Pancreas (tissue), 10 donors: Measurements from ENCODE around the gene CACNA1F. TPM values are rescaled to one million over a fixed set of nuclear protein-coding genes. Genes with fewer than 3 reads are reported as not detected.

ENCODE experiments used
- ATAC-seq, 4 donors: fragments of 200-7000 bp; cut with Tn5 transposase; one replicate each; pipeline versions ENCODE4 v1.8.0 to v1.9.1; 2020; ENCODE audit warnings: mild to moderate bottlenecking in 4 of 4, moderate library complexity in 4 of 4
- DNase-seq, 6 donors: peaks; one replicate each; pipeline ENCODE4 v3.0.0-alpha.2; 2020
- FAIRE-seq: peaks from 2 replicates; lab custom pipeline; 2012; peaks lifted over from hg19 to GRCh38; lab: Jason Lieb, UNC
- H3K27ac ChIP-seq, 4 donors: fragments of 200-600 bp; sonication (generic); 1 replicate in 3 of 4; 2 replicates in 1 of 4; pipeline versions ENCODE4 v1.5.0 to v1.8.0; 2020
- H3K27me3 ChIP-seq, 4 donors: fragments of 200-600 bp; one replicate each; pipeline ENCODE4 v1.8.0; 2021
- H3K36me3 ChIP-seq, 3 donors: fragments of 200-600 bp; sonication (generic) in 1 of 3; one replicate each; pipeline versions ENCODE4 v1.5.0 to v1.8.0; 2020 to 2021
- H3K4me1 ChIP-seq, 3 donors: fragments of 200-600 bp; one replicate each; pipeline ENCODE4 v1.8.0; 2021
- H3K4me3 ChIP-seq, 4 donors: fragments of 200-600 bp; sonication (generic) in 2 of 4; one replicate each; pipeline versions ENCODE4 v1.5.0 to v1.8.0; 2020 to 2021
- H3K9me3 ChIP-seq, 4 donors: fragments of 200-600 bp; one replicate each; pipeline ENCODE4 v1.8.0; 2021
- CTCF ChIP-seq, 4 donors: fragments of 200-600 bp; sonication (generic) in 3 of 4; IDR thresholded peaks; one replicate each; pipeline versions ENCODE4 v1.5.0 to v1.8.0; 2021; ENCODE audit warnings: antibody characterized with exemption in 4 of 4
- WGBS, 2 donors: extraction: QIAGEN DNeasy Blood & Tissue Kit; methylation state at CpG; one replicate each; pipeline ENCODE4 v1.1.7; 2013; 5-methylcytosine and 5-hydroxymethylcytosine counted together
- intact Hi-C, 3 donors: fragments of 100-400 bp; cut with DNase I; formaldehyde crosslinking; loops; one replicate each; pipeline versions ENCODE4 v1.11.1 to v1.14.2; 2022
- polyA plus RNA-seq, 2 donors: library from polyadenylated mRNA; stranded (reverse); fragments of 200-250 nt; gene quantifications; one replicate each; pipeline ENCODE4 v1.2.3, GENCODE V29; 2013
- total RNA-seq, 6 donors: library from RNA; stranded (reverse); fragmentation: NEBNext Ultra II Directional in 4 of 6; extraction: Animal tissue kit (Norgen Biotek cat#: 25700) in 4 of 6; gene quantifications; one replicate each; pipeline versions ENCODE4 v1.2.1 to v1.2.4, GENCODE V29; 2021 to 2023
- donor health status: healthy with polysubstance abuse.
- donor health status: DM: no; HTN: no; CAD: no; lungs with moderate emphysema.
- donor health status: DM: no; HTN: no; CAD: no.
- donor health status: control.
- donor health status: control.
- donor health status: Bipolar disorder and iron deficiency.
- donor health status: DM: yes; HTN: yes; CAD: no.
- donor health status: DM: no; HTN: no; CAD: no.
- donor health status: DM: no; HTN: no; CAD: no.
- donor health status: DM: yes; HTN: yes; CAD: no.

Gene CACNA1F
- total and polyA plus RNA-seq, 8 donors, result 0.03 to 0.87 (median 0.19) TPM

- H3K4me1 ChIP-seq, result no peaks in the 10 kb centered on the region
- no peaks in the 10 kb centered on the region for H3K27me3 ChIP-seq
- ATAC-seq, result no peak
- intact Hi-C loops, result no loop called here
- H3K36me3 ChIP-seq, result no peaks in the 10 kb centered on the region
- H3K4me3 ChIP-seq, result no peak overlapping the region
- TF ChIP-seq CTCF (IDR thresholded peaks at IDR 0.05), result no peak
- no peaks in the 10 kb centered on the region for H3K9me3 ChIP-seq
- DNase-seq, result no peak
- FAIRE-seq, result no peak
- WGBS, 2 donors, result 81 to 91% methylated on average over 2 of the region's 2 CpGs
- H3K27ac ChIP-seq, result no peak overlapping the region
These were observed 11.1 kb upstream of the CACNA1F start for GRCh38 chrX:49244207-49244606.

- 84 to 93% methylated on average over 12 of the region's 12 CpGs for WGBS, 2 donors
- FAIRE-seq (no peak), ATAC-seq (no peak), DNase-seq (peak in 1 of 6 donors; percentile 66)
- H3K9me3 ChIP-seq, result no peaks in the 10 kb centered on the region
- no peak overlapping the region for H3K27ac ChIP-seq
- peaks cover 0 to 4% (median 0%) of the 10 kb centered on the region in 4 donors for H3K27me3 ChIP-seq
- no peak for TF ChIP-seq CTCF (IDR thresholded peaks at IDR 0.05)
- intact Hi-C loops, result no loop called here
- H3K36me3 ChIP-seq, result no peaks in the 10 kb centered on the region
- H3K4me1 ChIP-seq, result no peaks in the 10 kb centered on the region
- H3K4me3 ChIP-seq, result no peak overlapping the region
These were observed 10.0 kb upstream of the CACNA1F start for GRCh38 chrX:49243166-49243565.

DNA sequence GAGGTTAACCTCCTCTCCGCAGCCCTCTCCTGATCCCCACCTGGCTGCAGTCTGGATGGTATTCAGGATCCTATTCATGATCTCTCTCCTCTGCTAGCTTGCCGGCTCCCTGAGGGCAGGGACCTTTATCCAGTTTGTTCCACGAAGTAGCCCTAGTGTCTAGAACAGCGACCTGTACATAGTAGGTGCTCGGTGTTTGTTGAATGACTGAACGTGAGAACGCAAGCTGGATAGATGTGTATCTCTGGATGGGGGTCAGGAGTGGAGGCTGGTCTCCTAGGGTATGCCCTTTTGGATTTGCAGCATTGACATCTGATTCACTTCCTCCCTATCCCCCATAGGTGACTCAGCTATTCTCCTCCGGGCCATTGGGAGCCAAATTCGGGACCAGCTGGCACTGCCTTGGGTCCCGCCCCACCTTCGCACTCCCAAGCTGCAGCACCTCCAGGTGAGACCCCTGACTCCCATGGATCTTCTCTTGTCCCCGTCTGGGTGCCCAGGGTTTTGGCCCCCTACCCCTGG, 9.5 kb upstream of the CACNA1F start:
- H3K27me3 ChIP-seq, result peaks cover 0 to 4% (median 0%) of the 10 kb centered on the region in 4 donors
- no peaks in the 10 kb centered on the region for H3K4me1 ChIP-seq
- H3K27ac ChIP-seq, result no peak overlapping the region
- no peak for TF ChIP-seq CTCF (IDR thresholded peaks at IDR 0.05)
- no peaks in the 10 kb centered on the region for H3K36me3 ChIP-seq
- peak in 1 of 6 donors; percentile 37 for DNase-seq
- no peak for FAIRE-seq
- ATAC-seq, result no peak
- intact Hi-C loops, result no loop called here
- 78 to 92% methylated on average over 12 of the region's 12 CpGs for WGBS, 2 donors
- H3K4me3 ChIP-seq, result no peak overlapping the region
- H3K9me3 ChIP-seq, result no peaks in the 10 kb centered on the region

GRCh38 chrX:49238735-49239134, 5.6 kb upstream of the CACNA1F start:
- H3K36me3 ChIP-seq, result no peaks in the 10 kb centered on the region
- no peak for ATAC-seq
- intact Hi-C loops, result no loop called here
- no peaks in the 10 kb centered on the region for H3K4me1 ChIP-seq
- TF ChIP-seq CTCF (IDR thresholded peaks at IDR 0.05), result no peak
- WGBS, 2 donors, result 71 to 79% methylated on average over 7 of the region's 7 CpGs
- H3K27ac ChIP-seq, result no peak overlapping the region
- H3K4me3 ChIP-seq, result no peak overlapping the region
- FAIRE-seq, result no peak
- peaks cover 0 to 4% (median 0%) of the 10 kb centered on the region in 4 donors for H3K27me3 ChIP-seq
- H3K9me3 ChIP-seq, result no peaks in the 10 kb centered on the region
- no peak for DNase-seq

- Histone ChIP-seq H3K9me3 (no peaks in the 10 kb centered on the region), H3K27ac (no peak overlapping the region), H3K36me3 (no peaks in the 10 kb centered on the region), H3K27me3 (peaks cover 0 to 4% (median 0%) of the 10 kb centered on the region in 4 donors), H3K4me1 (no peaks in the 10 kb centered on the region), H3K4me3 (no peak overlapping the region)
- TF ChIP-seq CTCF (IDR thresholded peaks at IDR 0.05), result no peak
- ATAC-seq (peak in 1 of 4 donors; percentile 11), DNase-seq (no peak), FAIRE-seq (no peak)
- WGBS, 2 donors, result 75 to 81% methylated on average over 9 of the region's 9 CpGs
- intact Hi-C loops, result no loop called here
These were observed 3.9 kb upstream of the CACNA1F start for GRCh38 chrX:49237060-49237459.
